Superior temporal gyrus (tissue), 1 donor: ENCODE data around the gene FLNA.
"Not testable (repeated sequence)": the region's sequence is repeated elsewhere in the genome, so short reads cannot be mapped to it uniquely, and the experiment has no call there.

ENCODE experiments used
- DNase-seq: peaks from one replicate; pipeline ENCODE4 v3.0.0-alpha.2; 2016; ENCODE audit errors: extremely low spot score

Gene FLNA

DNA sequence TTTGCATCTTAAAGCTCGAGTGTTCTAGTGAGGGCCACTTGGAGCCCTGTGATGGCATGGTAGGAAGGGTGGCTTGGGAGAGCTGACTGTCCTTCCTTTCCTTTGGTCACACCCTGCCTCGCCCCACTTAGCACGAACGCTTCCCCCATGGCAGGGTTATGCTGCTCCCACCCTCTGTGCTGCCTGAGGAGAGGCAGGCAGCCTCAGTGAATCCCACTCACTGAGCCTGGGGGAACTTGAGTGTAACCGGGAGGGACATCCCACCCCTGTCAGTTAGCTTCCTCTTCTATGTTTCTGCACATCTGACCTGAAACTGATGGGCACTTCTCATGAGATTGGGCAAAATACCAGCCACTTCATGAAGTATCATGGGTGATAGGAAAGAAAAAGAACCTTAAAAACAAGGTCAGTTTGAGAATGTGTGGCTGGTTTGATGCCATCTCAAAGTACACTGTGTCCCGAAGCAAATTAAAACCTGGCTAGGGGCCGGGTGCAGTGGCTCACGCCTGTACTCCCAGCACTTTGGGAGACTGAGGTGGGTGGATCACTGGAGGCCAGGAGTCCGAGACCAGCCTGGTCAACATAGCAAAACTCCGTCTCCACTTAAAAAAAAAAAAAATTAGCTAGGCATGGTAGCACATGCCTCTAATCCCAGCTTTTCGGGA, 68.8 kb downstream of the FLNA start:
- no peak for DNase-seq

DNA sequence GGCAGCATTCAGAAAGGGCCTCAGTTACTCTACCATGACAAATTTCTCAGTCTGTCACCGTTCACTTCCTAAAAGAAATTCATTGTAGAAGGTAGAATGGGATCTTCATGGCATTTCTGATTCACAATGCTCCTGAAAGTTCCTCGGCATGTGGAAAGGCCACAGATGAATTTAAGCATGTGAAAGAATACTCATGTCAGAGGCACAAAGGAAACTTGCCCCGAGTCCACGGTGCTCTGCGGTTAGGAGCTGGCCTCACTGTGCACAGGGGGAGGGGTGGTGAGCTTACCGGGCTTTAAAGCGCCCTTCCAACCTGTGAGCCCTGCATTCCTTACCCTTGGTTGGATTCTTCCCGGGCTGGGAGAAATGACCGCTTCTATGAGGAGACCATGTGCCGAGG, 69.6 kb downstream of the FLNA start:
- no peak for DNase-seq

DNA sequence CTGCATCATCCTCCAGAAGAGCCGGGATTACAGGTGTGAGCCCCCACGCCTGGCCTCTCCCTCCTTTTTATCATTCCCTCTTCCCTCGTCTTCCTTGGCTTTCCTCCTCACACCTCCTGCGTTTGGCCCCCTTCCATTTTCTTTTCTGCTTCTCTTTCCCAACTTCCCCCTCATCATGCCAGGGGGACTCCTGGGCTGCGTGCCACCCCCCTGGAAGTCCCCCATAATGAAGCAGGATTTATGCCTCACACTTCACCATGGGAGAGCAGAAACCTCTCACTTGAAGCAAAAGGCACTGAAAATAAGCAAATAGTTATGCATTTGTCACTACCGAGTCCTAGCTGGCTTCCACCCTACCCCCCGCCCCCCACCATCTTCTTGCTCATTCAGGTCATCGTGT, 71.0 kb downstream of the FLNA start:
- DNase-seq, result no peak

DNA sequence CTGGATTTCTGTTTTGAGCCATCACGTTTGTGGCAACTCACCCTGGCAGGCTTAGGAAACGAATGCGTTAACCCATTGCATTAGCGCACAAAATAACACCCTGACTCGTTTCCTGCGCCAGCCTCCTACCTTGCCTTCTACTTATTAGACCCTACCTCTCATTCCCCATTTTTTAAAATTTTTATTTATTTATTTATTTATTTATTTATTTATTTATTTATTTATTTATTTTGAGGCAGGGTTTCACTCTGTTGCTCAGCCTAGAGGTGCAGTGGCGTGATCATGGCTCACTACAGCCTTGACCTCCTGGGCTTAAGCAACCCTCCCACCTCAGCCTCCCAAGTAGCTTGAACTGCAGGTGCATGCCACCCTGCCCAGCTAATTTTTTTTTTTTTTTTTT, 71.4 kb downstream of the FLNA start:
- not testable (repeated sequence) for DNase-seq

DNA sequence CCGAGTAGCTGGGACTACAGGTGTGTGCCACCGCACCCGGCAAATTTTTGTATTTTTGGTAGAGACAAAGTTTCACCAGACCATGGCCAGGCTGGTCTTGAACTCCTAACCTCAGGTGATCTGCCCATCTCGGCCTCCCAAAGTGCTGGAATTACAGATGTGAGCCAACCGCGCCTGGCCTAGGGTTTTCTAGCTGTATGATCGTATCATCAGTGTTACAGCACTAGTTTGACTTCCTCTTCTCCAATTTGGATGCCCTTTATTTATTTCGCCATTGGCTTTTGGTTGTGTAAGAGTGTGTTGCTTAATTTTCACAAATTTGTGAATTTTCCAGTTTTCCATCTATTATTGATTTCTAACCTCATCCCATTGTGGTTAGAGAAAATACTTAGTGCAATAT, 73.6 kb downstream of the FLNA start:
- no peak for DNase-seq
